ENCODE data around the gene CGB3.

The CGB3 gene

DNA sequence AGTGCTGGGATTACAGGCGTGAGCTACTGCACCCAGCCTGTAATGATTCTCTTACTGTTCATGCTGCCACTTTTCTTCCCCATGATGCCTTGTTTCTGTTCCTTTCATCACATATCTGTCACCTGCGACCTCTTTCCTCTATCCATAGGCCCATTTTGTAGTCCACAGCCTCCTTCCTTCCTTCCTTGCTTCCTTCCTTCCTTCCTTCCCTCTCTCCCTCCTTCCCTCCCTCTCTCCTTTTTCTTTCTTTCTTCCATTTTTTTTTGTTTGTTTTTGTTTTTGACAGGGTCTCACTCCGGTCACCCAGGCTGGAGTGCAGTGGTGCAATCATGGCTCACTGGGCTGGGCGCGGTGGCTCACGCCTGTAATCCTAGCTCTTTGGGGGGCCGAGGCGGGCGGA is 35.3 kb downstream of the CGB3 start:
- DNase-seq (ENCODE audit: low read depth in 1 of 2, low spot score in 1 of 2) = no peak

DNA sequence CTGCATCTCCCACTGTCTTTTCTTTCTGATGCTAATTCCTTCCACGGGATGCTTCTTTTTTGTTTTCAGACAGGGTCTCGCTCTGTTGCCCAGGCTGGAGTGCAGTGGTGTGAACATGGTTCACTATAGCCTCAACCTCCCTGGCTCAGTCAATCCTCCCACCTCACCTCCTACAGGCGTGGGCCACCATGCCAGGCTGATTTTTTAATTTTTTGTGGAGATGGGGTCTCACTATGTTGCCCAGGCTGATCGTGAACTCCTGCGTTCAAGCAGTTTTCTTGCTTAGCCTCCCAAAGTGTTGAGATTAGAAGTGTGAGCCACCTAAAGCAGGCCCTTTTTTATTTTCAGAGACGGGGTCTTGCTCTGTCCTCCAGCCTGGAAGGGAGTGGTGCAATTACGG is 35.8 kb downstream of the CGB3 start:
- no peak for DNase-seq (ENCODE audit: low read depth in 1 of 2, low spot score in 1 of 2)

DNA sequence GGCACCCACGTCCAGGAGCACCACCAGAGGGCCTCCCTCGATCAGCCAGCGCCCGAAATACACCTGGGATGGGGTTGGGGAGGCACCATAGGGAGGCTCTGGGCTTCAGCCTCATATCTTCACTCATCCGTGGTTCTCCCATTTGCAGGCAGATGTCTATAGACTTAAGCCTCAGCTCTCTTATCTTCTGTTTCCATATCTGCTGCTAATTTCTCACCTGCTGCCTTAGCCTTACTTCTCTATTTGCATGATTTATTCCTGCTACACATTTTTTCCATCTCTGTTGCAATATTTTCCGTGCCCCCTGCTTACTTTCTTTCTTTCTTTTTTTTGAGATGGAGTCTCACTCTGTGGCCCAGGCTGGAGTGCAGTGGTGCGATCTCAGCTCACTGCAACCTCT is 36.8 kb downstream of the CGB3 start:
- no peak for DNase-seq (ENCODE audit: low read depth in 1 of 2, low spot score in 1 of 2)

DNA sequence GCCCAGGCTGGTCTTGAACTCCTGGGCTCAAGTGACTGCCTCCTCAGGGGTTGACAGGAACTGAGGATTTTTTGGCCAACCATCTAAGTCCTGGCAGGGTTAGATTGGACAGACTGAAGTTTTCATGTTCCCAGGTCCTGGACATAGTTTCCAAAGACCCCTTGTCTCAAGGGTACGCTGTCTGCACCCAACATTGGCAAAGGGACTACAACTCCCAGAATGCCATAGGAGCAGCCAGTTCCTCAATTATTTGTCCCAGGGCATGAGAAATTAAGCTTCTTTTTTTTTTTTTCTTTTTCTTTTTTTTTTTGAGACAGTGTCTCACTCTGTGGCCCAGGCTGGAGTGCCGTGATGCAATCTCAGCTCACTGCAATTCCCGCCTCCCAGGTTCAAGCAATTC is 37.9 kb downstream of the CGB3 start:
- DNase-seq (ENCODE audit: low read depth in 1 of 2, low spot score in 1 of 2) = no peak

DNA sequence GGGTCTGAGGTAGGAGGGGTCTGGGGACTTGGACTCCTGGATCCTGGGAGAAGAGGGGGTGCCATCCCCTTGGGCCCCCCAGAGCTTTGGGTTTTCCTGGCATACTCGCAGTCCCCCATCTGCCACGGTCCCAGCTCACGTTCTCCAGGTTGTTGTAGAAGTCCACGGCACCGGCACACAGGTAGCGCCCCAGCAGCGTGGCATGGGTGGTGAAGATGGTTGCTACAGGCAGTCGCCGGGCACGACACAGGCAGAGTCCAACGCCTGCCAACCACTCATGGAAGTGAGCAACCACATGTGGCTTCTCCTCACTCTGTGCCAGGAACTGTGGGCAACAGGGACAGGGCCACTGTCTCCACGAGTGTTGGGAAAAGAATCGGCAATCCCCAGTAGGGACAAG is 38.4 kb downstream of the CGB3 start:
- DNase-seq (ENCODE audit: low read depth in 1 of 2, low spot score in 1 of 2) = no peak

DNA sequence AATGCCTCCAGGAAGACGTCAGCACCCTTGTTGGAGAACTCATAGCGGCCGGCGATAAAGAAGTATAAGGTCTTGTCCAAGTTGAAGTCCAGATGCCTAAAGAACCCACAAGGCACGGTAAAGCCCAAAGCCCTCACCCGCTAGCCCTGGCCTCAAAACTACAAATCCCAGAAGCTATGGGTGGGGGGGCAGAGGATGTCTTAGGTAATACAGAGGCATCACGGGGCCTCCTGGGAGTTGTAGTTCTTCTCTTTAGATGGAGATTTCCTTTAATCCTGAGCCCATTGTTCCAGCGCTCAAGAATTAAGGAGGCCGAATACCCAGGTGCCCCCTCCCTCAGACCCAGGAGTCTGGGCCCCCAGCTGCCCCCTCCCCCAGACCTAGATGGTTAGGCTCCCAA is 41.9 kb downstream of the CGB3 start:
- no peak for DNase-seq (ENCODE audit: low read depth in 1 of 2, low spot score in 1 of 2)

DNA sequence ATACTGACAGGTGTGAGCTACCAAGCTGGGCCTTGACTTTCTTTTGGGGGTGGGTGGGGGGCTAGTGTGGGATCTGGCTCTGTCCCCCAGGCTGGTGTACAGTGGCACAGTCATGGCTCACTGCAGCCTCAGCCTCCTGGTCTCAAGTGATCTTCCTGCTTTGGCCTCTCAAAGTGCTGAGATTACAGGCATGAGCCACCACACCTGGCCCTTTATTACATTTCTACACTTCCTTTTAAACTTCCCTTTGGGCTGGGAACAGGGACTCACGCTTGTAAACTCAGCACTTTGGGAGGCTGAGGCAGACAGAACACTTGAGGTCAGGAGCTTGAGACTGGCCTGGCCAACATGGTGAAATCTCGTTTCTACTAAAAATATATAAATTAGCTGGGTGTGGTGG is 47.1 kb downstream of the CGB3 start:
- no peak for DNase-seq (ENCODE audit: low read depth in 1 of 2, low spot score in 1 of 2)

DNA sequence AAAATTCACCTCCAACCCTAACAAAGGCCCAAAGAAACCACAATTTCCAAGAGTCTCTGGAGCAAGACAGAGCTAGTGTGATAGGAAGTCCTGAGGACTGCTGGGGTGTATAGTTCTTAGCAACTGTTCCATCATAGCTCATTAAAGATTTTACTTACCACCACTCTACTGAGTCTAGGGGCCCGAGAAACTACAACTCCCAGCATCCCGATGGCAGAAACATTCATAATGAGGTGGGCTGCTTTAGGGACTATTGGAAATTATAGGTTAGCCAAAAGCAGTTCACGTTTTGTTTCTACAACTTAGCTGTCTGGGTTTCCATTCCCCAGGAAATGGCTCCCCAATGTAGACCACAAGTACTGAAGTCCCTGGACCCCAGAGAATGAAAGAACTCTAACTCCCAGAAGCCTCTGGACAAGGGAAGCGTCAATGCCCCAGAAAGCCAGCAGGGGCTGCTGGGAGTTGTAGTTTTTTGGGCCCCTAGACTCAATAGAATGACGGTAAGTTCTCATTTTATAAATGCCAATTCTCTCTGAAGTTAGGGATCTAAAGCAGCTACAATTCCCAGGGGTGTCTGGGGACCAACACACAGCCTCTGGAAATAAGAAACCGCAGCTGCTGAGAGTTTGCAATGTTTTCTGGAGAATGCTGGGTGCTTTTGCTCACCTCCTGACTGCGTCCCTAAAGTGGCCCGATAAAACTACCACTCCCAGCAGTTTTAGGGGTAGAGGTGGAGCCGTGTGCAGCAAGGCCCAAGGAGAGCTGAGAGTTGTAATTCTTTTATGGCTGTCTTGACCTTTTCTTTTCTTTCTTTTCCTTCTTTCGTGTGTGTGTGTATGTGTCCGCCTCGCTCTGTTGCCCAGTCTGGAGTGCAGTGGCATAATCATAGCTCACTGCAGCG is 47.9 kb downstream of the CGB3 start:
- DNase-seq (ENCODE audit: low read depth in 1 of 2, low spot score in 1 of 2) = no peak

Measured in stimulated activated CD4-positive, alpha-beta T cell treated with anti-CD3 and anti-CD28 coated beads, Interleukin-15, amount 100 ng/mL, for 1 hour (primary cell).